Stimulated activated CD8-positive, alpha-beta memory T cell treated with anti-CD3 and anti-CD28 coated beads, Interleukin-2, amount 100 ng/mL, for 48 hours (primary cell): ENCODE data around the gene DGCR2.
"Not testable (repeated sequence)": the region's sequence is repeated elsewhere in the genome, so short reads cannot be mapped to it uniquely, and the experiment has no call there.

Source experiments
- DNase-seq, 2 donors: peaks; one replicate each; pipeline ENCODE4 v3.0.0-alpha.2; 2020; ENCODE audit warnings: low read depth in 2 of 2

Gene DGCR2

GRCh38 chr22:19003508-19003907 is 118.7 kb downstream of the DGCR2 start:
- no peak for DNase-seq

DNA sequence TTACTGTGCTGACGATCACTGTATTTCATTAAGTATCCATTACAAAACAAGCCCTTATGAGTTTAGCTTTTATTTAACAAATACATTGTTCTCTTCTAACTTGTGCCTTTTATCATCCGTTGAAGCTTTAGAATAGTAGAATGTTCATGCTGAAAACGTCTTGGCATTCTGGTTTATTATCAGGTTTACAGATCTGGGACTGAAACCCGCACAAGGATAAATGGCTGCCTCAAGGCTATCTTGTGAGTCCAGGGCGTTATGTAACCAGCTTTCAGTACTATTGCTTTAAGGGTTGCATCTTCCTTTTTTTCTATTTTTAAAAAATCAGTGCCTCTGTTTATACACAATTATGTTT is 119.6 kb downstream of the DGCR2 start:
- DNase-seq = no peak

GRCh38 chr22:19001204-19001603 is 121.0 kb downstream of the DGCR2 start:
- DNase-seq = no peak

GRCh38 chr22:19000106-19000505 is 122.1 kb downstream of the DGCR2 start:
- not testable (repeated sequence) for DNase-seq

GRCh38 chr22:18999416-18999815 is 122.8 kb downstream of the DGCR2 start:
- no peak for DNase-seq

DNA sequence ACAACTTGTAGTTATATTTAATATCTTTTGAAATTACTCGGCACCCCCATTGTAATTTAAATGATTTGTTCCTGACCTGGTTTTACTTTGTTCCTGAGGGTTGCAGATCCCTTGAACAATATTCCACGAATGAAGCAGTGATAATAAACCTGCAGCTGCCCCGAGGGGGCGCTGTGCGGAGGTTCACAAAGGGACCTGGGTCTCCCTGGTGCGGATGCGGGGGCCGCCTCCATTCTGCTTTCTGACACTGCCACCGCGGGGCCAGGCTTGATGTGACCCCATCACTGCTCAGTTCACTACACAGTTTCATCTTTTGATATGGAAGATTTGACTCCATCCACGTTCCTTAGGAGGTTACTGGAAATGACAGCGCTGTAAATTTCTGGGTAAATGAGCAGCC is 123.2 kb downstream of the DGCR2 start:
- DNase-seq = peak in 1 of 2 donors; percentile 15

DNA sequence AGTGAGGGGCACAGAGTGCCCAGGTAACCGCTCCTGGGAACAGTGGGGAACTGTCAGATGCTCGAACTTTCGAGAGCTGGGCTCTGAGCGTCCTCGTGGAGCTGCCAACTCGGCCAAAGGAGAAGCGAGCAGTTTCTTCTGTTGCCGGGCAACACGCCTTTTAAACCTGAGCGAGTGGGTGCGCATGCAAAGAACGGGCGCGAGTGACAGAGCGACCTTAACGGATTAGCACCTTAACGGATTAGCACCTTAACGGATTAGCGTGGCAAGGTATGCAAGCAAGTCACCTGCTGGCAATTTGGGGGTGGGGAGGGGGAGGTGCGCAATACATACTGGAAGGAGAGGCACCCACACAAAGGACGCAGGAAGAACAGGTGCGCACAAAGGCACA is 124.3 kb downstream of the DGCR2 start:
- no peak for DNase-seq

DNA sequence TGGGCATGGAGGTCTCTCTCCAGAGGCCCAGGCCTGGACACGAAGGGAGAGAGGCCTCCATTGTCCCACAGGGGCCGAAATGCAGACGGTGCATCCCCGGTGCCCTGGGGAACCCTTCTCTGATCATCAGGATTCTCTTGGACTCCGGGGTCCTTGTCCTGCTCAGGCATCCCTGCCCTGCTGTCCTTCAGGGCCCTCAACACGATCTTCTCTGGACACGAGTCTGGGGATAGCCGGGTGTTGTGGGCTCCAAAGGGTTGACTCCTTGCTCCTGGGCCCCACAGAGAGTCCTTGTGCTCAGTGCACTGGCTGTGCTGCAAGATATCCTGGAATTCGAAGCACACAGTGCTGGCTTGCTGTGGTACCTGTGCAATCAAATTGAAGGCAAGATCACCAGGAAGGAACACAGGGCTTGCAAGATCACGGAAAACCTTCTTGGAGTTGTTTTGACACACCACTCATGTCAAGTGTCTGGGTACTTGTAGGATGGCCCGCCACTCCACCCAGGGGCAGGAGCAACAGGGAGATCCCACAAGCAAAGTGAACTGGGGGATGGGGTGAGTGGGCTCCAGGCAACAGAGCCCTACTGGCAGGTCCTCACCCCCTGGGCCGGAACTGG is 124.8 kb downstream of the DGCR2 start:
- no peak for DNase-seq

DNA sequence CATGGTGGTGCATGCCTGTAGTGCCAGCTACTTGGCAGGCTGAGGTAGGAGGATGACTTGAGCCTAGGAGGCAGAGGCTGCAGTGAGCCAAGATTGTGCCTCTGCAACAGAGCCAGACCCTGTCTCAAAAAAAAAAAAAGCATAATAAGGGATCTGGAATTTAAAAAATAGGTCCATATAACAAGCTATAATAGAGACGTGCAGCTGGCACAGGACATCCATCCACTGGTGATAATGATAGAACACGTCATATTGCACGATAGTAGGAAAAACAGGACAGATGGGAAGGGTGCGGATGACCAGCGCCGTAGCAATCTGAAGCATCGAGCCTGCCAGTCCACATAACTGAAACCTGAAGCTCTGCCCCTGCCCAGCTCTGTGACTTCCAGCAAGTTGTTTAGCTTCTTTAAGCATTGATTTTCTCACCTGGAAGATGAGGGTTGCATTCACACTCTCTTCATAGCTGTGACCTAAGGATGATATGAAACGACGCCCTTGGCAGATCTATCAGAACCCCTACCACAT is 125.8 kb downstream of the DGCR2 start:
- no peak for DNase-seq

DNA sequence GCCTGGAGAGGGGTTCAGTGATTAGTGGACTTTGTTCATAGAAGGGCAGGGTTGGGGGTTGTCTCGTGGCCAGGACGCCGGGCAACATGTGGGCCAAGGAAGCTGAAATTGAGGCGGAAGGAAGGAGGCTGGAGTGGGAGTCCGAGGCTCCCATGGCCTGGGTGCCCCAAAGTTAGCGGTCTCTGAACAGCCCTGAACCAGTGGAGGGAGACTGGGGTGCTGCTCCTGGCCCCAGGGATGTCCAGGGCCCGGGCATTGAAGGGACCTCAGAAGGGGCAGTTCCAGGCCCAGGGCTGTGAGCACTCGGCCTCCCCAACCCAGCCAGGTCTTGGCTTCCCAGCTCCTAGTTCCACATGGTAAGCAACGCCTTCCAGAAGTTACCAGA is 126.9 kb downstream of the DGCR2 start:
- DNase-seq = no peak

- no peak for DNase-seq
Observed at GRCh38 chr22:18994701-18995326, 127.4 kb downstream of the DGCR2 start.

DNA sequence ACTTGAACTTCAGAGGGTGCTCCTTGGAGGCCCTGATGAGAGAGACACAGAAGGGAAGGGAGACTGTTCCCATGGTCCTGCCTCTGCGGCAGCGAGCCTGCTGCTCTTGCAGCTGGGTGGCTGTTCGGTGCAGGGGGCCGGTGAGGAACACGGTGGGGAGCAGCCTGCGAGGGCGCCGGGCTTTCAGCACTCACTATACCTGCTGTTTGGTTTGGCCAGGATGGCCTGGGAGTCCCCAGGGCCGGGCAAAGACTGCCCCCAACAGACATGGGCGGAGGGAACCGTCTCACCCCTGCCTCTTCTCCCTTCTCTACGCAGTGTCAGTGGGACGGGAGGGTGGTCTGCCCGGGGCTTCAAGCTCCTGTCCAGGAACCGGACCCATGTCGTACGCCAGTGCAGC is 128.2 kb downstream of the DGCR2 start:
- no peak for DNase-seq

GRCh38 chr22:18992543-18993198 is 129.5 kb downstream of the DGCR2 start:
- no peak for DNase-seq

DNA sequence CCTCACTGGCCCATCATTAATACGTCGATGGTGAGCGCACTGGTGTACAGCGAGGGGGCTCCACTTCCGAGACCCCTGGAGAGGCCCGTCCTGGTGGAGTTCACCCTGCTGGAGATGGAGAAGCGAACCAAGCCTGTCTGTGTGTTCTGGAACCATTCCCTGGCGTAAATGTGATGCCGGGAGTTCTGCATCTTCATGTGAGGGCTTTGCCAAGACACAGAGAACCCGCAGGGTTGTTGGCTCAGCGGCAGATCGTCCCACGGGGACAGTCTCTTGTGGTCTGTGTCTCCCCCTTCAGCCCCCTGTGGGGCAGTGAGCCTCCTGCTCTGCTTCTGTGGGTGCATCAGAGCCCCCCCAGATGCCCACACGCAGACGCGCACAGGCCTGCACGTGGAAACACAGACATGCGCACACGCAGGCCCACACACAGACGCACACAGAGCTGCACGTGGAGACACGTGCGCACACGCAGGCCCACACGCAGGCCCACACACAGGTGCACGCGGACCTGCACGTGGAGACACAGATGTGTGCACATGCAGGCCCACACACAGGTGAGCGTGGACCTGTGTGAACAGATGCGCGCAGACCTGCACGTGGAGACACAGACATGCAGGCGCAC is 130.3 kb downstream of the DGCR2 start:
- DNase-seq = no peak

GRCh38 chr22:18991138-18991432 is 131.1 kb downstream of the DGCR2 start:
- DNase-seq = no peak

GRCh38 chr22:18990355-18991137 is 131.7 kb downstream of the DGCR2 start:
- DNase-seq = no peak

- DNase-seq = no peak
Observed at GRCh38 chr22:18988958-18989357, 133.3 kb downstream of the DGCR2 start.

DNA sequence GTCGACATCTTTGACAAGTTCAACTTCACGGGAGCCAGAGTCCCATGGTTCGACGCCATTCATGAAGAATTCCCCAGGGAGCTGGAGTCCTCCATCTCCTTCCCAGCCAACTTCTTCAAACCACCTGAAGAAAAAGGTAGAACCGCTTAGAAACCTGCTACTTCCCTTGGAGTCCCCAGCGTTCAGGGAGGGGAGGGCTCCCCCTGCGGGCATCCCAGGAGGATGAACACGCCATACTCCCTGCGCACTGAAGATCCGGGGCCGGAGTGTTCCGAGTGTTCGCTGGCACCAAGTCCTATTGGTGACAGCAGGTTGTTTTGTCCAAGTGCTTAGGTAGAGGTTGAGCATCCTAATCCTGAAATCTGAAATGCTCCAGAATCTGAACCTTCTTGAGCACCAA is 134.4 kb downstream of the DGCR2 start:
- DNase-seq = no peak

DNA sequence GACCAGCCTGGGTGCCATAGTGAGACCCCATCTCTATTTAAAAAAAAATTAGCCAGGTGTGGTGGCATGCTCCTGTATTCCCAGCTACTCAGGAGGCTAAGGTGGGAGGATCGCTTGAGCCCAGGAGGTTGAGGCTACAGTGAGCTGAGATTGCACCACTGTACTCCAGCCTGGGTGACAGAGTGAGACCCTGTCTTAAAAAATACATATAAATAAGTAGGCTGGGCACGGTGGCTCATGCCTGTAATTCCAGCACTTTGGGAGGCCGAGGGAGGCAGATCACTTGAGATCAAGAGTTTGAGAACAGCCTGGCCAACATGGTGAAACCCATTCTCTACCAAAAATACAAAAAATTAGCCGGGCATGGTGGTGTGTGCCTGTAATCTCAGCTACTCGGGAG is 135.1 kb downstream of the DGCR2 start:
- DNase-seq = not testable (repeated sequence)
